SJSA1 (cell line): ENCODE results near the gene MED16. TPM values are rescaled to one million over a fixed set of nuclear protein-coding genes. Genes with fewer than 3 reads are reported as not detected.

Source experiments
- DNase-seq, 2 experiments: peaks; one replicate each; pipeline ENCODE4 v3.0.0-alpha.2; 2015 to 2020; ENCODE audit warnings: low spot score in 2 of 2, low read depth in 1 of 2
- H3K27ac ChIP-seq: fragments of 250-450 bp; sonication (Bioruptor Pico); 2 replicates; pipeline ENCODE4 v1.5.1; 2020; ENCODE audit warnings: mild to moderate bottlenecking, moderate library complexity
- H3K27me3 ChIP-seq: fragments of 250-450 bp; sonication (Bioruptor Pico); replicated peaks from 2 replicates; pipeline ENCODE4 v1.5.1; 2020; ENCODE audit warnings: mild to moderate bottlenecking, moderate library complexity
- H3K36me3 ChIP-seq: fragments of 250-450 bp; sonication (Bioruptor Pico); 2 replicates; pipeline ENCODE4 v1.5.1; 2020; ENCODE audit warnings: mild to moderate bottlenecking
- H3K4me1 ChIP-seq: fragments of 250-450 bp; sonication (Bioruptor Pico); replicated peaks from 2 replicates; pipeline ENCODE4 v1.6.1; 2021; ENCODE audit warnings: mild to moderate bottlenecking
- H3K4me3 ChIP-seq: fragments of 250-450 bp; sonication (Bioruptor Pico); 2 replicates; pipeline ENCODE4 v1.5.1; 2020; ENCODE audit warnings: mild to moderate bottlenecking
- H3K9me3 ChIP-seq: fragments of 250-450 bp; sonication (Bioruptor Pico); replicated peaks from 2 replicates; pipeline ENCODE4 v1.5.1; 2020; ENCODE audit warnings: mild to moderate bottlenecking
- total RNA-seq: library from RNA; depleted of rRNA; stranded (reverse); fragments of >200 nt; shearing (Covaris generic); gene quantifications from 2 replicates; pipeline ENCODE4 v1.2.3, GENCODE V29; 2014; rRNA removed

MED16 gene
- total RNA-seq = 17.2 and 18.7 TPM in 2 replicates

DNA sequence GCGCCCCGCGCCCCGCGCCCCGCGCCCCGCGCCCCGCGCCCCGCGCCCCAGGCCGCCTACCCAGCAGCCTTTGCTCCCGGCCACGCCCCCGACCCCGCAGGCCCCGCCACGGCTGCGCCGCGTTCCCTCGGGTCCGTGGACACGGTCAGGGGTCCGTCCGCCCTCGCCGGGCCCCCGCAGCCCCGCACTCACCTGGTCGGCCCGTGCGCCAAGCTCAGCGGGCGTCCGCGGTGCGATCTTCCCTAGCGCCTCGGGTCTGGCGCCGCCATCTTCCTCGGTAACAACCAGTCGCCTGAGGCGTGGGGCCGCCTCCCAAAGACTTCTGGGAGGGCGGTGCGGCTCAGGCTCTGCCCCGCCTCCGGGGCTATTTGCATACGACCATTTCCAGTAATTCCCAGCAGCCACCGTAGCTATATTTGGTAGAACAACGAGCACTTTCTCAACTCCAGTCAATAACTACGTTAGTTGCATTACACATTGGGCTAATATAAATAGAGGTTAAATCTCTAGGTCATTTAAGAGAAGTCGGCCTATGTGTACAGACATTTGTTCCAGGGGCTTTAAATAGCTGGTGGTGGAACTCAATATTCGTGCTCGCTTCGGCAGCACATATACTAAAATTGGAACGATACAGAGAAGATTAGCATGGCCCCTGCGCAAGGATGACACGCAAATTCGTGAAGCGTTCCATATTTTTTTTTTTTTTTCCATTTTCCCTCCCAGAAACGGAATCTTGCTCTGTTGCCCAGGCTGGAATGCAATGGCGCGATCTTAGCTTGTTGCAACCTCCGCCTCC is at the start of gene MED16, which contains the start of gene RNU6-9:
Gene MED16 (minus strand): TSS at position 294 of the 796 bp plus-strand sequence. CDS start 2,056 bp downstream, outside the sequence.
Gene RNU6-9 (plus strand): TSS at position 591 of the 796 bp plus-strand sequence.
- H3K27ac ChIP-seq = peak within 1 kb of the TSS; percentile 91
- no peaks in the 10 kb centered on the region for H3K9me3 ChIP-seq
- peak within 1 kb of the TSS; percentile 90 for H3K4me3 ChIP-seq
- H3K36me3 ChIP-seq = peaks cover 37% of the 10 kb centered on the region
- peak; percentile 93 to 98 for DNase-seq
- no peaks in the 10 kb centered on the region for H3K4me1 ChIP-seq
- no peaks in the 10 kb centered on the region for H3K27me3 ChIP-seq

DNA sequence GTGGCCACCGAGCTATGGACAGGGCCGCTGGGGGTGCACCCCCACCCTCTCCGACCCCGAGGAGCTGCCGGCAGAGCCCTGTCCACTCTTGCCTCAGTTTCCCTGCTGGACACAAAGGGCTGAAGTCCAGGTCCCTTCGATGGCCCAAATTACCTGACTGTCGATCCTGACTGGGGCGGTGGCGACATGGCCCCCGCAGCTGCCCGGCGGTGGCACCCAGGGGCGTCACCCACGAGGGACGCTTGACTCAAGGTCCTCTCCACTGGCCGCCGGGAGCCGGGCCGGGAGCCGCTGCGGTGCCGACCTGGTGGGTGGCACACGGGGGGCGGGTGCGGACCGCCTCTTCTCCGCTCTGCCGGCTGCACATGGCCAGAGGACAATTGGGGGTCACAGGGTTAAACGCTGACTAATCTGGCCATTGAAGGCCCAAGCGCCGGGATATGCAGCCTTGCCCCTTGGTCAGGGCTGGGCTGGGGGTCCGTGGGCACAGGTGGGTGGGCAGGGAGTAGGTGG is 49.2 kb upstream of the MED16 start:
- Histone ChIP-seq H3K27ac (no peak overlapping the region), H3K4me1 (peaks cover 15% of the 10 kb centered on the region), H3K36me3 (peaks cover 3% of the 10 kb centered on the region; the same call in 1 of the 2 replicates), H3K27me3 (no peaks in the 10 kb centered on the region), H3K9me3 (no peaks in the 10 kb centered on the region), H3K4me3 (no peak overlapping the region)
- DNase-seq = no peak

- H3K4me1 ChIP-seq = peaks cover 15% of the 10 kb centered on the region
- peak overlapping the region; percentile 23 for H3K4me3 ChIP-seq
- H3K27me3 ChIP-seq = no peaks in the 10 kb centered on the region
- no peaks in the 10 kb centered on the region for H3K9me3 ChIP-seq
- H3K27ac ChIP-seq = no peak overlapping the region
- no peak for DNase-seq
- peaks cover 3% of the 10 kb centered on the region; the same call in 1 of the 2 replicates for H3K36me3 ChIP-seq
Observed at GRCh38 chr19:941292-942132, 48.5 kb upstream of the MED16 start.

DNA sequence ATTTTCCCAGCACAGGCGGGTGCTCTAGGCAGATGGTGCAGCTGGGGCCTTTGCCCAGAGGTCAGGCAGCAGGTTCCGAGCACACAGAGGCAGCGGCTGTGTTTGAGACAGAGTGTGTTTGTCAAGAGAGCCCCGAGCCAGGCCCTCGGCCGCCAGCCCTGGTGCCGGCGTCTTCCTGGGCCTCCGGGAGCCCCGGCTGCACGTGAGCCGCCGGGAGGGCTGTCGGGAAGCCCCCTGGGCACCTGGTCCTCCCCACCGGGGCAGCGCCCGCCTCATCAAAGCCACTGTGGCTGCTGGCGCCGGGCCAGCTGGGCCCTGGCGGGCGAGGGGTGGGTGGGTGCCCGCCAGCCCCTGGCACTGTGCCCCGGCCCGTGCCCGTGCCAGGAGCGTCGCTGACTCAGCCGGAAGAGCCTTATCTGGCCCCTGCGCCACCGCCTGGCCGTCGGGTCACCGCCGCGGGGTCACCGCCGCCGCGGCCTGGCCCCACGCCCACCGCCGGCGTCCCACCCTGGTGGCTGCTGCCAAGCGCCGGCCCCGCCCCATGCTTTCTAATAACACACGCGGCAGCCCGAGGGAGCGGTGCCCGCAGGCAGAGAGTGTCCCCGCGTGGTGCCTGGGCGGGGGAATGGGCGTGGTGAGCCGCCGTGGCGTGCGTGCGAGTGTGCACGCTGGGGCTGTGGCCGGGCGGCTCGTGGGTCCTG is 47.8 kb upstream of the MED16 start:
- peak; percentile 68 to 75 for DNase-seq
- Histone ChIP-seq H3K4me3 (peak overlapping the region; percentile 23), H3K36me3 (peaks cover 3% of the 10 kb centered on the region; the same call in 1 of the 2 replicates), H3K9me3 (no peaks in the 10 kb centered on the region), H3K27ac (no peak overlapping the region), H3K27me3 (no peaks in the 10 kb centered on the region), H3K4me1 (peaks cover 15% of the 10 kb centered on the region)

DNA sequence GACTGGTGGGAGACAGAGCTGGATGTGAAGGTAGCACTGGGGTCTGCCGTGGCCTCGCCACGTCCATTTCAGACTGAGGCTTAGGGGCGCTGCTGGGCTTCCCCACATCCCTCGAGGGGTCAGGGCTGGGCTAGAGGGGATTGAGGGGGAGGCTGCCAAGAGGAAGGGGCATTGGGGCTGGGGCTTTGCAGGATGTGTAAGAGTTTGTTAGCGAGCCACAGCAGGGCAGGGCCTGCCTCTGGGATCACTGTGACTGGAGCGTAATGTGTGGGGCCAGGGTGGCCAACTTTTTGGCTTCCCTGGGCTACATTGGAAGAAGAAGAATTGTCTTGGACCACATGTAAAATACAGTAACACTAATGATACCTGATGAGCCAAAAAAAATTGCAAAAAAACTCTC is 46.9 kb upstream of the MED16 start:
- Histone ChIP-seq H3K36me3 (peaks cover 3% of the 10 kb centered on the region; the same call in 1 of the 2 replicates), H3K4me3 (no peak overlapping the region), H3K9me3 (no peaks in the 10 kb centered on the region), H3K4me1 (peaks cover 15% of the 10 kb centered on the region), H3K27ac (no peak overlapping the region), H3K27me3 (no peaks in the 10 kb centered on the region)
- DNase-seq = no peak

- Histone ChIP-seq H3K4me1 (peaks cover 15% of the 10 kb centered on the region), H3K9me3 (no peaks in the 10 kb centered on the region), H3K27ac (no peak overlapping the region), H3K4me3 (no peak overlapping the region), H3K36me3 (peaks cover 3% of the 10 kb centered on the region; the same call in 1 of the 2 replicates), H3K27me3 (no peaks in the 10 kb centered on the region)
- DNase-seq = no peak
Observed at GRCh38 chr19:939439-939838, 46.5 kb upstream of the MED16 start.

GRCh38 chr19:938233-938923 is 45.4 kb upstream of the MED16 start:
- H3K36me3 ChIP-seq = peaks cover 7% of the 10 kb centered on the region
- no peak for DNase-seq
- no peaks in the 10 kb centered on the region for H3K9me3 ChIP-seq
- H3K27me3 ChIP-seq = no peaks in the 10 kb centered on the region
- peaks cover 18% of the 10 kb centered on the region for H3K4me1 ChIP-seq
- H3K27ac ChIP-seq = no peak overlapping the region
- H3K4me3 ChIP-seq = no peak overlapping the region

- Histone ChIP-seq H3K36me3 (peaks cover 15% of the 10 kb centered on the region), H3K27me3 (no peaks in the 10 kb centered on the region), H3K9me3 (no peaks in the 10 kb centered on the region), H3K4me3 (no peak overlapping the region), H3K4me1 (peaks cover 29% of the 10 kb centered on the region), H3K27ac (no peak overlapping the region)
- no peak for DNase-seq
Observed at GRCh38 chr19:937259-937694, 44.3 kb upstream of the MED16 start.

- no peak overlapping the region for H3K4me3 ChIP-seq
- H3K4me1 ChIP-seq = peaks cover 23% of the 10 kb centered on the region
- no peak for DNase-seq
- no peaks in the 10 kb centered on the region for H3K27me3 ChIP-seq
- no peak overlapping the region for H3K27ac ChIP-seq
- H3K36me3 ChIP-seq = peaks cover 15% of the 10 kb centered on the region
- no peaks in the 10 kb centered on the region for H3K9me3 ChIP-seq
Observed at GRCh38 chr19:936175-936546, 43.2 kb upstream of the MED16 start.

- peaks cover 14% of the 10 kb centered on the region for H3K4me1 ChIP-seq
- H3K27me3 ChIP-seq = no peaks in the 10 kb centered on the region
- H3K9me3 ChIP-seq = no peaks in the 10 kb centered on the region
- H3K36me3 ChIP-seq = peaks cover 16% of the 10 kb centered on the region
- DNase-seq = no peak
- H3K4me3 ChIP-seq = no peak overlapping the region
- no peak overlapping the region for H3K27ac ChIP-seq
Observed at GRCh38 chr19:934865-935479, 42.0 kb upstream of the MED16 start.

DNA sequence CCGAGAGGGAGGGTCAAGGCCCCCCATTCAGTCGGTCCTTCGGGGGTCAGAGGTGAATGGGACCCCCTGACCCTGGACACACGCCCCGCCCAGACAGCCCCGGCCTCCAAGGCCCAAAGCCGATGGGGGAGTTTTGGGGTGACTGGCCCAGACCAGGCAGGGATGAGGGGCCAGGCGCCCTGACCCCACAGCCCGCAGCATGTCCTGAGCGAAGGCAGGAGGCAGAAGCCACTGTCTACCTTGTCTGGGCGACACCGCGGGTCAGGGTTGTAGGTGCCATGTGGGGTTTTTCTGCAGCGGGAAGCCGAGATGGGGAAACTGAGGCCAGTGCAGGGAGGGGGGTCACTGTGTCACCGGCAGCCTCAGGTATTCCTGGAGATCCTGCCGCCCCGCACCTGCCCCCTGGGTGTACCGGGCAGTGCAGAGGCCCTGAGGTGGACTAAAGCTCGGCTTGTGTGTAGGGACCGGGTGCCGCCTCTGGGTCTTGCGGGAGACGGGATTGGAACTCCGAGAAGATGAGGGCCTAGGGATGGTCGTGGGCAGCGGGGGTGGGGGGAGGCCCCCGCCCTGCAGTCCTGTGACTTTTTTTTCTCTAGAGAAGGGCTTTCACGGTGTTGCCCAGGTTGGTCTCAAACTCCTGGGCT is 41.3 kb upstream of the MED16 start:
- Histone ChIP-seq H3K36me3 (peaks cover 17% of the 10 kb centered on the region), H3K9me3 (no peaks in the 10 kb centered on the region), H3K4me3 (no peak overlapping the region), H3K27ac (no peak overlapping the region), H3K4me1 (peaks cover 14% of the 10 kb centered on the region), H3K27me3 (no peaks in the 10 kb centered on the region)
- DNase-seq = no peak

- H3K4me3 ChIP-seq = no peak overlapping the region
- H3K36me3 ChIP-seq = peaks cover 16% of the 10 kb centered on the region
- no peaks in the 10 kb centered on the region for H3K9me3 ChIP-seq
- peaks cover 14% of the 10 kb centered on the region for H3K4me1 ChIP-seq
- H3K27ac ChIP-seq = no peak overlapping the region
- no peaks in the 10 kb centered on the region for H3K27me3 ChIP-seq
- no peak for DNase-seq
Observed at GRCh38 chr19:933553-933882, 40.5 kb upstream of the MED16 start.
